ENCODE results near the gene FAU.
"Not testable (repeated sequence)": the region's sequence is repeated elsewhere in the genome, so short reads cannot be mapped to it uniquely, and the experiment has no call there.

FAU gene

GRCh38 chr11:65121865-65122696, at the start of gene FAU, which contains the start of gene MRPL49:
Gene FAU (minus strand): TSS chr11:65122134. CDS start chr11:65121813, 321 bp downstream.
Gene MRPL49 (plus strand): TSS chr11:65122321. CDS start chr11:65122347, 26 bp downstream.
- peak; percentile 98 for DNase-seq

GRCh38 chr11:65170058-65170534, 48.2 kb upstream of the FAU start, which contains the start of gene SPDYC:
Gene SPDYC (plus strand): TSS chr11:65170233. CDS start chr11:65171358, 1,125 bp downstream.
- DNase-seq, result no peak

GRCh38 chr11:65169164-65169641, 47.3 kb upstream of the FAU start:
- DNase-seq, result no peak

- no peak for DNase-seq
Measured at GRCh38 chr11:65167656-65168055, 45.7 kb upstream of the FAU start.

GRCh38 chr11:65166893-65167292, 45.0 kb upstream of the FAU start:
- DNase-seq, result no peak

GRCh38 chr11:65165410-65166317, 43.7 kb upstream of the FAU start:
- DNase-seq, result no peak

- no peak for DNase-seq
Measured at GRCh38 chr11:65163684-65164083, 41.8 kb upstream of the FAU start.

- DNase-seq, result no peak
Measured at GRCh38 chr11:65160643-65161042, 38.7 kb upstream of the FAU start.

GRCh38 chr11:65159012-65159411, 37.1 kb upstream of the FAU start:
- DNase-seq, result no peak

- no peak for DNase-seq
Measured at GRCh38 chr11:65157336-65157735, 35.4 kb upstream of the FAU start.

- no peak for DNase-seq
Measured at GRCh38 chr11:65156926-65157325, 35.0 kb upstream of the FAU start.

GRCh38 chr11:65156256-65156655, 34.3 kb upstream of the FAU start:
- DNase-seq, result no peak

- no peak for DNase-seq
Measured at GRCh38 chr11:65152122-65152521, 30.2 kb upstream of the FAU start.

- no peak for DNase-seq
Measured at GRCh38 chr11:65151331-65151899, 29.5 kb upstream of the FAU start.

GRCh38 chr11:65150509-65151299, 28.8 kb upstream of the FAU start:
- DNase-seq, result no peak

- not testable (repeated sequence) for DNase-seq
Measured at GRCh38 chr11:65150131-65150508, 28.2 kb upstream of the FAU start.

GRCh38 chr11:65148657-65149056, 26.7 kb upstream of the FAU start:
- DNase-seq, result no peak

- DNase-seq, result no peak
Measured at GRCh38 chr11:65147352-65148075, 25.6 kb upstream of the FAU start.

- DNase-seq, result no peak
Measured at GRCh38 chr11:65141896-65142494, 20.1 kb upstream of the FAU start.

- DNase-seq, result no peak
Measured at GRCh38 chr11:65136515-65137096, 14.7 kb upstream of the FAU start.
